Endothelial cell of umbilical vein (primary cell): ENCODE results near the gene MAP3K19.

Experiments used
- EZH2 ChIP-seq: IDR thresholded peaks from 2 replicates; pipeline ENCODE4 v1.6.1; 2012; ENCODE audit warnings: borderline replicate concordance, low read depth, mild to moderate bottlenecking, moderate library complexity, low read length, inconsistent platforms; ENCODE audit not compliant: severe bottlenecking
- GATA2 ChIP-seq: IDR thresholded peaks from 2 replicates; pipeline ENCODE4 v1.7.0; 2011; ENCODE audit warnings: low read depth, mild to moderate bottlenecking, moderate library complexity, mixed read lengths, low read length; ENCODE audit not compliant: insufficient read length, insufficient read depth
- POLR2AphosphoS5 ChIP-seq: IDR thresholded peaks from 2 replicates; pipeline ENCODE4 v1.6.1; 2012; ENCODE audit warnings: low read depth, mild to moderate bottlenecking, control low read depth, low read length, moderate library complexity; ENCODE audit not compliant: insufficient read depth
- TF ChIP-seq, protein P1 (sequence below), 2 donors: IDR thresholded peaks; 1 replicate in 1 of 2; 2 replicates in 1 of 2; pipeline ENCODE4 v1.5.1; 2011; ENCODE audit warnings: low read length in 2 of 2, mild to moderate bottlenecking in 2 of 2, moderate library complexity in 2 of 2, control low read depth in 1 of 2, inconsistent platforms in 1 of 2, low read depth in 1 of 2; ENCODE audit not compliant: insufficient read depth in 1 of 2; ENCODE audit errors: extremely low read depth in 1 of 2

DNA sequence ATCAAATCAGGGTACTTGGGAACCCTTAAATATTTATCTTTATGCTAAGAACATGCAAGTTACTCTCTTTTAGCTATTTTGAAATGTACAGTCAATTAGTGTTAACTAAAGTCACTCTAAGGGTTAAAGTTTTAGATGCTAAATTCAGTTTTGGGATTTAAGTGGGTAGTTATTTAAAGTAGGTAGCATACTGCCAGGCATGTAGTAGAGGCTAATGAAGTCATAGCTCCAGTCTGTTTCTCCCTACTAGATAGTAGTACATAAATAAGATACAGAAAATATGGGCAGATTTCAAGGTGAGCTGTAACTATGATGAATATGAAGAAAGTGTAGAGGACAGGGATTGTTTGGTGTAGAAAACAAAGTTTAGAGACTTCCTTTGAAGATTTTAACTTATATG lies 12.3 kb upstream of the MAP3K19 start:
- TF ChIP-seq EZH2 (no peak), POLR2AphosphoS5 (no peak), GATA2 (no peak)
- TF ChIP-seq, protein P1, sequence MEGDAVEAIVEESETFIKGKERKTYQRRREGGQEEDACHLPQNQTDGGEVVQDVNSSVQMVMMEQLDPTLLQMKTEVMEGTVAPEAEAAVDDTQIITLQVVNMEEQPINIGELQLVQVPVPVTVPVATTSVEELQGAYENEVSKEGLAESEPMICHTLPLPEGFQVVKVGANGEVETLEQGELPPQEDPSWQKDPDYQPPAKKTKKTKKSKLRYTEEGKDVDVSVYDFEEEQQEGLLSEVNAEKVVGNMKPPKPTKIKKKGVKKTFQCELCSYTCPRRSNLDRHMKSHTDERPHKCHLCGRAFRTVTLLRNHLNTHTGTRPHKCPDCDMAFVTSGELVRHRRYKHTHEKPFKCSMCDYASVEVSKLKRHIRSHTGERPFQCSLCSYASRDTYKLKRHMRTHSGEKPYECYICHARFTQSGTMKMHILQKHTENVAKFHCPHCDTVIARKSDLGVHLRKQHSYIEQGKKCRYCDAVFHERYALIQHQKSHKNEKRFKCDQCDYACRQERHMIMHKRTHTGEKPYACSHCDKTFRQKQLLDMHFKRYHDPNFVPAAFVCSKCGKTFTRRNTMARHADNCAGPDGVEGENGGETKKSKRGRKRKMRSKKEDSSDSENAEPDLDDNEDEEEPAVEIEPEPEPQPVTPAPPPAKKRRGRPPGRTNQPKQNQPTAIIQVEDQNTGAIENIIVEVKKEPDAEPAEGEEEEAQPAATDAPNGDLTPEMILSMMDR (IDR thresholded peaks at IDR 0.05; ENCODE audit: extremely low read depth in 1 of 2, insufficient read depth in 1 of 2, low read depth in 1 of 2, low read length in 2 of 2) = no peak
